Thyroid gland (tissue), 4 donors: Measurements from ENCODE around the gene INTS15. TPM values are rescaled to one million over a fixed set of nuclear protein-coding genes. Genes with fewer than 3 reads are reported as not detected.

Experiments
- DNase-seq, 2 donors: peaks; one replicate each; pipeline ENCODE4 v3.0.0-alpha.2; 2019
- H3K27ac ChIP-seq, 3 donors: fragments of 200-600 bp; sonication (generic); 1 replicate in 2 of 3; 2 replicates in 1 of 3; pipeline ENCODE4 v1.5.1; 2016 to 2019; ENCODE audit warnings: mild to moderate bottlenecking in 1 of 3, moderate library complexity in 1 of 3
- H3K27me3 ChIP-seq: fragments of 200-600 bp; sonication (generic); one replicate; pipeline ENCODE4 v1.5.1; 2019
- H3K36me3 ChIP-seq, 2 donors: fragments of 200-600 bp; sonication (generic); one replicate each; pipeline ENCODE4 v1.5.1; 2016 to 2019
- H3K4me1 ChIP-seq, 2 donors: fragments of 200-600 bp; sonication (generic); one replicate each; pipeline ENCODE4 v1.5.1; 2017 to 2019
- H3K4me3 ChIP-seq, 3 donors: fragments of 200-600 bp; sonication (generic); replicated peaks in 1 of 3; 1 replicate in 2 of 3; 2 replicates in 1 of 3; pipeline ENCODE4 v1.5.1; 2016; ENCODE audit warnings: mild to moderate bottlenecking in 1 of 3
- H3K9me3 ChIP-seq: fragments of 200-600 bp; sonication (generic); one replicate; pipeline ENCODE4 v1.5.1; 2017
- CTCF ChIP-seq, 6 experiments: fragments of 200-600 bp in 3 of 6; fragments of 450-650 bp in 3 of 6; sonication (generic) in 3 of 6; IDR thresholded peaks; one replicate each; pipeline ENCODE4 v1.5.1; 2016 to 2019; ENCODE audit warnings: antibody characterized with exemption in 6 of 6, mild to moderate bottlenecking in 2 of 6, inconsistent platforms in 1 of 6, moderate library complexity in 1 of 6
- POLR2A ChIP-seq, 2 donors: fragments of 450-650 bp; IDR thresholded peaks; one replicate each; pipeline ENCODE4 v1.6.1; 2017; ENCODE audit warnings: antibody characterized with exemption in 2 of 2, mild to moderate bottlenecking in 2 of 2, moderate library complexity in 1 of 2
- WGBS, 2 donors: methylation state at CpG; one replicate each; pipeline ENCODE4 v1.1.5; 2017; 5-methylcytosine and 5-hydroxymethylcytosine counted together
- intact Hi-C: fragments of 100-400 bp; cut with DNase I; formaldehyde crosslinking; loops from one replicate; pipeline ENCODE4 v1.15.1; 2023
- total RNA-seq, 4 donors: library from RNA; depleted of rRNA; stranded (reverse); fragments of >200 nt; gene quantifications; one replicate each; pipeline ENCODE4 v1.2.3, GENCODE V29; 2016

INTS15 gene
- total RNA-seq, 4 donors from 2014 or later = 22.7 to 42.9 (median 31.9) TPM

GRCh38 chr7:6547400-6547799 is 42.4 kb upstream of the INTS15 start:
- WGBS, 2 donors = 91 to 100% methylated on average over 1 of the region's 1 CpG
- H3K27ac ChIP-seq = no peak overlapping the region
- TF ChIP-seq POLR2A (IDR thresholded peaks at IDR 0.05) = no peak
- no peak for TF ChIP-seq CTCF (IDR thresholded peaks at IDR 0.05)
- H3K9me3 ChIP-seq = no peaks in the 10 kb centered on the region
- no peaks in the 10 kb centered on the region for H3K4me1 ChIP-seq
- H3K4me3 ChIP-seq = no peak overlapping the region
- no peaks in the 10 kb centered on the region for H3K27me3 ChIP-seq
- H3K36me3 ChIP-seq = no peaks in the 10 kb centered on the region
- intact Hi-C loops = no loop called here
- no peak for DNase-seq

- 83 to 92% methylated on average over 3 to 23 of the region's 46 CpGs for WGBS, 2 donors
- no peak for DNase-seq
- TF ChIP-seq POLR2A (IDR thresholded peaks at IDR 0.05) (no peak), CTCF (IDR thresholded peaks at IDR 0.05) (no peak)
These were observed 38.8 kb upstream of the INTS15 start, which contains the start of gene GRID2IP for GRCh38 chr7:6551016-6551511. TSS of gene GRID2IP (minus strand) at chr7:6551461. CDS start at chr7:6551436, 25 bp downstream.

GRCh38 chr7:6553448-6554044 is 36.3 kb upstream of the INTS15 start:
- no peak for TF ChIP-seq CTCF (IDR thresholded peaks at IDR 0.05)
- Histone ChIP-seq H3K4me3 (no peak overlapping the region), H3K9me3 (no peaks in the 10 kb centered on the region), H3K36me3 (no peaks in the 10 kb centered on the region), H3K27me3 (no peaks in the 10 kb centered on the region), H3K27ac (no peak overlapping the region), H3K4me1 (no peaks in the 10 kb centered on the region)
- 75 to 76% methylated on average over 3 to 7 of the region's 7 CpGs for WGBS, 2 donors
- intact Hi-C loops = no loop called here
- DNase-seq = no peak

More at GRCh38 chr7:6551016-6551511, 38.8 kb upstream of the INTS15 start, which contains the start of gene GRID2IP:
- Histone ChIP-seq H3K4me1 (no peaks in the 10 kb centered on the region), H3K27ac (no peak within 1 kb of the TSS), H3K36me3 (no peaks in the 10 kb centered on the region), H3K4me3 (no peak within 1 kb of the TSS), H3K9me3 (no peaks in the 10 kb centered on the region), H3K27me3 (no peaks in the 10 kb centered on the region)
- intact Hi-C loops = no loop called here

- Histone ChIP-seq H3K36me3 (no peaks in the 10 kb centered on the region), H3K9me3 (no peaks in the 10 kb centered on the region), H3K27me3 (no peaks in the 10 kb centered on the region), H3K27ac (no peak overlapping the region), H3K4me1 (no peaks in the 10 kb centered on the region), H3K4me3 (no peak overlapping the region)
- intact Hi-C loops = no loop called here
- TF ChIP-seq CTCF (IDR thresholded peaks at IDR 0.05) (no peak), POLR2A (IDR thresholded peaks at IDR 0.05) (no peak)
- DNase-seq = no peak
- 50 to 57% methylated on average over 7 of the region's 7 CpGs for WGBS, 2 donors
These were observed 35.0 kb upstream of the INTS15 start for GRCh38 chr7:6554848-6555247.

- no peaks in the 10 kb centered on the region for H3K27me3 ChIP-seq
- peak in 1 of 6 experiments; percentile 14 for TF ChIP-seq CTCF (IDR thresholded peaks at IDR 0.05)
- no peak for TF ChIP-seq POLR2A (IDR thresholded peaks at IDR 0.05)
- no peak overlapping the region for H3K27ac ChIP-seq
- H3K9me3 ChIP-seq = no peaks in the 10 kb centered on the region
- intact Hi-C loops = no loop called here
- H3K4me3 ChIP-seq = no peak overlapping the region
- H3K4me1 ChIP-seq = no peaks in the 10 kb centered on the region
- peak in 1 of 2 donors; percentile 6 for DNase-seq
- no peaks in the 10 kb centered on the region for H3K36me3 ChIP-seq
- 21 to 65% methylated on average over 4 to 5 of the region's 6 CpGs for WGBS, 2 donors
These were observed 33.6 kb upstream of the INTS15 start for GRCh38 chr7:6556196-6556595.
